Measurements from ENCODE around the gene ILK. TPM values are rescaled to one million over a fixed set of nuclear protein-coding genes. Genes with fewer than 3 reads are reported as not detected.

Gene ILK
- total RNA-seq, 1 experiment from 2014 or later: 117 TPM

DNA sequence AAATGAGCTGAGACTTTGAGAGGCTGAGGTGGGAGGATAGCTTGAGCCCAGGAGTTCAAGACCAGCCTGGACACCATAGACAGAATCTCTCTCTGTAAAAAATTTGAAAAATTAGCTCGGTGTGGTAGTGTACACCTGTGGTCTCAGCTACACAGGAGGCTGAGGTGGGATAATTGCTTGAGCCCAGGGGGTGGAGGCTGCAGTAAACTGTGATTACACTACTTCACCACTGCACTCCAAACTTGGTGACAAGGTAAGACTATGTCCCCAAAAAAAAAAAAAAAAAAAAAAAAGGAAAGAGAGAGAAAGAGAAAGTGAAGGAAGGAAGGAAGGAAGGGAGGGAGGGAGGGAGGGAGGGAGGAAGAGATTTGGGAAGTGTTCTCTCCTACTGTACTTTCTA is 25.4 kb upstream of the ILK start:
- BruUV-seq (replicated peaks): no TSS peak
- H3K27ac Mint-ChIP-seq (ENCODE audit: unreplicated experiment): no peak overlapping the region
- no peaks in the 10 kb centered on the region; the same call in none of the 2 replicates for H3K9me3 ChIP-seq
- H3K36me3 ChIP-seq (ENCODE audit: control insufficient read depth, insufficient read depth, low read length): no peaks in the 10 kb centered on the region; the same call in 1 of the 2 replicates
- H3K4me3 Mint-ChIP-seq (ENCODE audit: unreplicated experiment): no peak overlapping the region
- intact Hi-C loops (cut with micrococcal nuclease; ENCODE audit: unreplicated experiment): no loop called here
- no peaks in the 10 kb centered on the region for H3K27me3 Mint-ChIP-seq (ENCODE audit: insufficient read depth, unreplicated experiment)
- no peak for DNase-seq
- TF ChIP-seq, protein P1, sequence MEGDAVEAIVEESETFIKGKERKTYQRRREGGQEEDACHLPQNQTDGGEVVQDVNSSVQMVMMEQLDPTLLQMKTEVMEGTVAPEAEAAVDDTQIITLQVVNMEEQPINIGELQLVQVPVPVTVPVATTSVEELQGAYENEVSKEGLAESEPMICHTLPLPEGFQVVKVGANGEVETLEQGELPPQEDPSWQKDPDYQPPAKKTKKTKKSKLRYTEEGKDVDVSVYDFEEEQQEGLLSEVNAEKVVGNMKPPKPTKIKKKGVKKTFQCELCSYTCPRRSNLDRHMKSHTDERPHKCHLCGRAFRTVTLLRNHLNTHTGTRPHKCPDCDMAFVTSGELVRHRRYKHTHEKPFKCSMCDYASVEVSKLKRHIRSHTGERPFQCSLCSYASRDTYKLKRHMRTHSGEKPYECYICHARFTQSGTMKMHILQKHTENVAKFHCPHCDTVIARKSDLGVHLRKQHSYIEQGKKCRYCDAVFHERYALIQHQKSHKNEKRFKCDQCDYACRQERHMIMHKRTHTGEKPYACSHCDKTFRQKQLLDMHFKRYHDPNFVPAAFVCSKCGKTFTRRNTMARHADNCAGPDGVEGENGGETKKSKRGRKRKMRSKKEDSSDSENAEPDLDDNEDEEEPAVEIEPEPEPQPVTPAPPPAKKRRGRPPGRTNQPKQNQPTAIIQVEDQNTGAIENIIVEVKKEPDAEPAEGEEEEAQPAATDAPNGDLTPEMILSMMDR (IDR thresholded peaks at IDR 0.05; ENCODE audit: insufficient read depth in 1 of 2, low read depth in 1 of 2, low read length in 1 of 2, severe bottlenecking in 1 of 2, unreplicated experiment in 1 of 2): no peak
- no peaks in the 10 kb centered on the region for H3K36me3 Mint-ChIP-seq (ENCODE audit: insufficient read depth, unreplicated experiment)
- H3K27me3 ChIP-seq (replicated peaks; ENCODE audit: control insufficient read depth, insufficient read depth, low read length): no peaks in the 10 kb centered on the region
- POLR2A ChIA-PET: no interaction called here
- H3K9me3 Mint-ChIP-seq (ENCODE audit: unreplicated experiment): peaks cover 15% of the 10 kb centered on the region
- H3K4me1 Mint-ChIP-seq (ENCODE audit: low read depth, unreplicated experiment): no peaks in the 10 kb centered on the region
- H3K4me3 ChIP-seq (ENCODE audit: low read depth, low read length): no peak overlapping the region
- CTCF ChIA-PET: no interaction called here
- no peaks in the 10 kb centered on the region for H3K4me1 ChIP-seq

DNA sequence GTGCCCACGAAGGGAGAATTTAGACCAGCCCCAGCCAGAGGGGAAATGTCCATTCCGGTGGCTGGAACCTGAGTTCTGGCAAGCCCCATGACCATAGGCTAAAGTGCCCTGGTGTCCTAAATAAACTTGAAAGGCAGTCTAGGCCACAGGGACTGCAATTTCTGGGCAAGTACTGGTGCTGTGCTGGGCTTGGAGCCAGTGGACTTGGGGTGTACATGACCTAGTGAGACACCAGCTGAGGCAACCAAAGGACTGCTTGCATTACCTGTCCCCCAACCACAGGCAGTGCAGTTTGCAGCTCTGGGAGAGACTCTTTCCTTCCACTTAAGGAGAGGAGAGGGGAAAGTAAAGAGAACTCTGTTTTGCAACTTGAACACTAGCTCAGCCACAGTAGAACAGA is 23.9 kb upstream of the ILK start:
- no peak for DNase-seq
- H3K9me3 Mint-ChIP-seq (ENCODE audit: unreplicated experiment): peaks cover 31% of the 10 kb centered on the region
- intact Hi-C loops (cut with micrococcal nuclease; ENCODE audit: unreplicated experiment): no loop called here
- H3K4me3 Mint-ChIP-seq (ENCODE audit: unreplicated experiment): no peak overlapping the region
- H3K9me3 ChIP-seq: peaks cover 5% of the 10 kb centered on the region
- H3K27me3 Mint-ChIP-seq (ENCODE audit: insufficient read depth, unreplicated experiment): no peaks in the 10 kb centered on the region
- H3K27me3 ChIP-seq (replicated peaks; ENCODE audit: control insufficient read depth, insufficient read depth, low read length): no peaks in the 10 kb centered on the region
- CTCF ChIA-PET: no interaction called here
- no peaks in the 10 kb centered on the region for H3K4me1 ChIP-seq
- H3K36me3 ChIP-seq (ENCODE audit: control insufficient read depth, insufficient read depth, low read length): no peaks in the 10 kb centered on the region; the same call in 1 of the 2 replicates
- no peak overlapping the region for H3K27ac Mint-ChIP-seq (ENCODE audit: unreplicated experiment)
- H3K36me3 Mint-ChIP-seq (ENCODE audit: insufficient read depth, unreplicated experiment): no peaks in the 10 kb centered on the region
- BruUV-seq (replicated peaks): no TSS peak
- TF ChIP-seq, protein P1 (IDR thresholded peaks at IDR 0.05; ENCODE audit: insufficient read depth in 1 of 2, low read depth in 1 of 2, low read length in 1 of 2, severe bottlenecking in 1 of 2, unreplicated experiment in 1 of 2): no peak
- H3K4me3 ChIP-seq (ENCODE audit: low read depth, low read length): no peak overlapping the region
- no peaks in the 10 kb centered on the region for H3K4me1 Mint-ChIP-seq (ENCODE audit: low read depth, unreplicated experiment)
- POLR2A ChIA-PET: no interaction called here

DNA sequence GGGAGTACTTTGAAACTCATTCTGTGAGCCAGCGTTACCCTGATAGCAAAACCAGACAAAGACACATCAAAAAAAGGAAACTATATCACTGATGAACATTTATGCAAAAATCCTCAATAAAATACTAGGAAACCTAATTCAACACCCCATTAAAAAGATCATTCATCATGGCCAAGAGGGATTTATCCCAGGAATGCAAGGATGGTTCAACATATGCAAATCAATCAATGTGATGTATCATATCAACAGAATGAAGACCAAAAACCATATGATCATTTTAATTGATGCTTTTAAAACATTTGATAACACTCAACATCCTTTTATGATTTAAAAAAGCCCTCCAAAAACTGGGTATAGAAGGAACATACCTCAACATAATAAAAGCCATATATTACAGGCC is 20.0 kb upstream of the ILK start:
- Mint-ChIP-seq H3K4me1 (ENCODE audit: low read depth, unreplicated experiment) (no peaks in the 10 kb centered on the region), H3K9me3 (ENCODE audit: unreplicated experiment) (peaks cover 34% of the 10 kb centered on the region), H3K27me3 (ENCODE audit: insufficient read depth, unreplicated experiment) (no peaks in the 10 kb centered on the region), H3K4me3 (ENCODE audit: unreplicated experiment) (no peak overlapping the region), H3K36me3 (ENCODE audit: insufficient read depth, unreplicated experiment) (peaks cover 5% of the 10 kb centered on the region), H3K27ac (ENCODE audit: unreplicated experiment) (no peak overlapping the region)
- CTCF ChIA-PET: no interaction called here
- H3K36me3 ChIP-seq (ENCODE audit: control insufficient read depth, insufficient read depth, low read length): no peaks in the 10 kb centered on the region; the same call in 1 of the 2 replicates
- intact Hi-C loops (cut with micrococcal nuclease; ENCODE audit: unreplicated experiment): no loop called here
- H3K9me3 ChIP-seq: peaks cover 8% of the 10 kb centered on the region
- no peak overlapping the region for H3K4me3 ChIP-seq (ENCODE audit: low read depth, low read length)
- BruUV-seq (replicated peaks): no TSS peak
- TF ChIP-seq, protein P1 (IDR thresholded peaks at IDR 0.05; ENCODE audit: insufficient read depth in 1 of 2, low read depth in 1 of 2, low read length in 1 of 2, severe bottlenecking in 1 of 2, unreplicated experiment in 1 of 2): no peak
- H3K27me3 ChIP-seq (replicated peaks; ENCODE audit: control insufficient read depth, insufficient read depth, low read length): no peaks in the 10 kb centered on the region
- POLR2A ChIA-PET: no interaction called here
- no peaks in the 10 kb centered on the region for H3K4me1 ChIP-seq
- no peak for DNase-seq

Measured in Caco-2 (cell line).